NB4 (cell line): ENCODE measurements around the gene RYR2.

Source experiments
- DNase-seq: peaks from one replicate; pipeline ENCODE4 v3.0.0; 2010; ENCODE audit warnings: low read depth
- H3K4me3 ChIP-seq: one replicate; pipeline ENCODE4 v1.5.1; 2011; ENCODE audit warnings: mild to moderate bottlenecking, low read depth, low read length, moderate library complexity
- MYC ChIP-seq: IDR thresholded peaks from 2 replicates; pipeline ENCODE4 v1.6.1; 2011; ENCODE audit warnings: low read depth, low read length
- POLR2A ChIP-seq: IDR thresholded peaks from 2 replicates; pipeline ENCODE4 v1.6.1; 2011; ENCODE audit warnings: mild to moderate bottlenecking; ENCODE audit not compliant: insufficient read length; ENCODE audit errors: extremely low read depth
- TF ChIP-seq, protein P1 (sequence below): IDR thresholded peaks from 2 replicates; pipeline ENCODE4 v1.6.1; 2011; ENCODE audit warnings: low read depth, low read length
- TF ChIP-seq, protein P2 (sequence below): IDR thresholded peaks from one replicate; pipeline ENCODE4 v1.5.1; 2012; ENCODE audit warnings: low read depth, low read length

RYR2 gene

DNA sequence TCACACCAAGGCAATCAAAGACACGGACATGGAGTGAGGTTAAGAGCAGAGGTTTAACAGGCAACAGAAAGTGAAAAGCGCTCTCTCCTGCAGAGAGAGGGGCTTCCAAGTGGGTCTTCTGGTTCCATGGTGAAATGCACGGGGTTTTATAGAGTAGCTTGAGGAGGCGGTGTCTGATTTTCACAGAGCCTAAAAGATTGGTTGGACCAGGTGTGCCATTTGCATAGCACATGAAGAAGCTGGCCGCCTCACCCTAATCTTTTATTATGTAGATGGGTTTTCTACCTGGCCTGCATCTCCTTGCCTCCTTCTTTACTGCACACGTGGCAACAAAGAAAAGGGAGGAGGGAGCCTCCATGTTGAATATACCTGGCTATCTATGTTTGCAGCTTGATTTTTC, 197.3 kb downstream of the RYR2 start:
- no peak for DNase-seq
- TF ChIP-seq POLR2A (no peak), MYC (no peak)
- TF ChIP-seq, protein P1, sequence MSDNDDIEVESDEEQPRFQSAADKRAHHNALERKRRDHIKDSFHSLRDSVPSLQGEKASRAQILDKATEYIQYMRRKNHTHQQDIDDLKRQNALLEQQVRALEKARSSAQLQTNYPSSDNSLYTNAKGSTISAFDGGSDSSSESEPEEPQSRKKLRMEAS = no peak
- TF ChIP-seq, protein P2, sequence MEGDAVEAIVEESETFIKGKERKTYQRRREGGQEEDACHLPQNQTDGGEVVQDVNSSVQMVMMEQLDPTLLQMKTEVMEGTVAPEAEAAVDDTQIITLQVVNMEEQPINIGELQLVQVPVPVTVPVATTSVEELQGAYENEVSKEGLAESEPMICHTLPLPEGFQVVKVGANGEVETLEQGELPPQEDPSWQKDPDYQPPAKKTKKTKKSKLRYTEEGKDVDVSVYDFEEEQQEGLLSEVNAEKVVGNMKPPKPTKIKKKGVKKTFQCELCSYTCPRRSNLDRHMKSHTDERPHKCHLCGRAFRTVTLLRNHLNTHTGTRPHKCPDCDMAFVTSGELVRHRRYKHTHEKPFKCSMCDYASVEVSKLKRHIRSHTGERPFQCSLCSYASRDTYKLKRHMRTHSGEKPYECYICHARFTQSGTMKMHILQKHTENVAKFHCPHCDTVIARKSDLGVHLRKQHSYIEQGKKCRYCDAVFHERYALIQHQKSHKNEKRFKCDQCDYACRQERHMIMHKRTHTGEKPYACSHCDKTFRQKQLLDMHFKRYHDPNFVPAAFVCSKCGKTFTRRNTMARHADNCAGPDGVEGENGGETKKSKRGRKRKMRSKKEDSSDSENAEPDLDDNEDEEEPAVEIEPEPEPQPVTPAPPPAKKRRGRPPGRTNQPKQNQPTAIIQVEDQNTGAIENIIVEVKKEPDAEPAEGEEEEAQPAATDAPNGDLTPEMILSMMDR = no peak

DNA sequence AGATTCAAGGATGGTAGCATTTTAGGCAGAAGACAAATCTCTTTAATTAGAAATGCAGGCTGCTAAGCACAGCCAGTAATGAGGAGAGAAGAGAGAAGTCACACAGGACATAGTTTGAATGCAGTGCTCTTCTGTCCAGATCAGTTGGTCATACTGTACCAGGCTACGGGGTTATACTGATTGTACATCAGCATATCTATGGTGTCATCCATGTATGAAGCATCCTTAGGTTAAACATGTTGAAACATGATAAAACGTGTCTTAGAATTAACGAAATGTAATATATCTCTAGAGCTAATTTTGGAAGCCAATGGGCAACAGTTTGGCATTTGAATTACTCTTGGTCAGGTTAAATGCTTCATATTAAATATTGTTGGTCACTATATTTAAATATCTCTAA, 199.1 kb downstream of the RYR2 start:
- TF ChIP-seq, protein P1 = no peak
- TF ChIP-seq, protein P2 = no peak
- TF ChIP-seq MYC (no peak), POLR2A (no peak)
- DNase-seq = no peak
- no peak overlapping the region for H3K4me3 ChIP-seq

More for the DNA sequence above, 197.3 kb downstream of the RYR2 start:
- no peak overlapping the region for H3K4me3 ChIP-seq

DNA sequence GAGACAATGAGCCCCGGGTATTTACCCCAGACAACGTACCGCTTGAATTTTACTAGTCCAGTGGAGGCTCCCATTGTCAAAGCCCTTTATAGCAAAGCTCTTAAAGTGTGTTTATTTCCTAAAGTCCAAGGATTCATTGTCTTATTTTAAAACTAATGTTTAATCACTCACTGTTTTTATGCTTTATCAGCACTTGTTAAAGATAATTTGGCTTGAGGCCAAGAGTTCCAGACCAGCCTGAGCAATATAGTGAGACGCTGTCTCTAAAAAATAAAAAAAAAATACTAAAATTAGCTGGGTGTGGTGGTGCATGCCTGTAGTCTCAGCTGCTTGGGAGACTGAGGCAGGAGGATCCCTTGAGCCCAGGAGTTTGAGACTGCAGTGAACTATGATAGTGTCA, 202.8 kb downstream of the RYR2 start:
- no peak overlapping the region for H3K4me3 ChIP-seq
- DNase-seq = no peak
- no peak for TF ChIP-seq POLR2A
- TF ChIP-seq, protein P1 = no peak
- TF ChIP-seq, protein P2 = no peak
- no peak for TF ChIP-seq MYC

DNA sequence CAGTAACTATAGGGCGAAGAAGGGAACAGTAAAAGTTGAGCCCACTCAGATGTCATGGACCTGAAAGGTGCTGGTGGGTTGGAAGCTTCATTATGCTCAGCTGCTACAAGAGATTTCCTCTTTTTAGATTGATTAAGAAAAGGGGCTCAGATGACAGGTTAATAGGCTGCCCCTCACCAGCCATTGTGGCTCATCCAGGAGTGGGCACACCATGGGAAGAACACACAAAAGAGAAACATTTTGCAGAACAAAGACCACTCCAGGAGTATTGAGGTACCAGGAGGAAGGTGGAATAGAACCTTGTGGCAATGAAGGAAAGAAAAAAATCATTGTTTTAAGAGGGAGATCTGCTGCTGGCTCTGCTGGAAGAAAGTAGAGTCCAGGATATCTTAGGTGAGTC, 205.5 kb downstream of the RYR2 start:
- H3K4me3 ChIP-seq = no peak overlapping the region
- no peak for DNase-seq
- no peak for TF ChIP-seq POLR2A
- TF ChIP-seq, protein P1 = no peak
- TF ChIP-seq MYC = no peak
- TF ChIP-seq, protein P2 = no peak

DNA sequence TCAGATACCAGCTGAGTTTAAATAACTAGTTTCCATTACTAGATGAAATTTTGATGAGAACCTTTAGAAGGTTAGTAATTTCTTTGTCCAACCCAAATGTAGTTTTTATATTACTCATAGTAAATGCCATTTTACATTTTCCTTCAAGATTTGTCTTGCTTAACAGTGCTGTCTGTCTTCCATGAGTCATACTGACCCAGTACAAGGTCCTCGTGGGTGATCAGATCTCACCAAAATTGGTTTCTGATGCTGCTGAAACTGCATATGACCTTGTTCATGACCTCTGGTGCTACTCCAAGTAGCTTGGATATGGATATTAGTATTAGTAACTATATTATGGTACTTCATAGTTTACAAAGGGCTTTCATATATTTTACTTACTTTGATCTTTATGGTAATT, 207.1 kb downstream of the RYR2 start:
- no peak for DNase-seq
- H3K4me3 ChIP-seq = no peak overlapping the region
- TF ChIP-seq, protein P1 = no peak
- no peak for TF ChIP-seq MYC
- TF ChIP-seq, protein P2 = no peak
- no peak for TF ChIP-seq POLR2A

DNA sequence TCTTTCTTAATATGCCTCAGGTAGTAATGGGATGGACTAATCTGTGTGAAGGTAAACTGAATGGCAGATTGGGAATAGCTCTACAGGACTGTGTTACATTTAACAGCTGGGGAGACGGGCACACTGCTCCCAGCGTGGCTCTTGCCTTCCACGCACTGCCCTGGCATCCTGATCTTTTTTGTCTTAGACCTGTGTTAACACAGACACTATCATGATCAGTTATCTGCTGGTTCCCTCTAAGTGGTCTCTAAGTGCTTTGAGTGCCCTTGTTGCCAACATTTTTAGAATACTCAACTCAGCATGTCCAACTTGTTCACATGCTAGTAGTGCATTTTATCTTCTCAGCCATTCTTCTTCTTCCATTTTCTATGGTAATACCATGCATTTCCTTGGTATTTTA, 208.1 kb downstream of the RYR2 start:
- TF ChIP-seq POLR2A = no peak
- TF ChIP-seq, protein P1 = no peak
- TF ChIP-seq, protein P2 = no peak
- TF ChIP-seq MYC = no peak
- no peak for DNase-seq
- H3K4me3 ChIP-seq = no peak overlapping the region
